Osteoblast (primary cell): ENCODE data around the gene SESN2. TPM values are rescaled to one million over a fixed set of nuclear protein-coding genes. Genes with fewer than 3 reads are reported as not detected.

Source experiments
- DNase-seq: peaks from one replicate; pipeline ENCODE4 v3.0.0; 2011; ENCODE audit warnings: low spot score, mixed read lengths; ENCODE audit not compliant: insufficient read length; ENCODE audit errors: missing footprints
- H2AFZ ChIP-seq: 2 replicates; pipeline ENCODE4 v1.6.0; 2011; ENCODE audit warnings: mild to moderate bottlenecking, low read length
- H3K27ac ChIP-seq: 2 replicates; pipeline ENCODE4 v1.5.1; 2011; ENCODE audit warnings: mild to moderate bottlenecking, low read depth, low read length, moderate library complexity
- H3K27me3 ChIP-seq: 2 replicates; pipeline ENCODE4 v1.6.0; 2012; ENCODE audit warnings: mild to moderate bottlenecking, control low read depth, inconsistent platforms, low read length, moderate library complexity; ENCODE audit not compliant: insufficient read depth
- H3K36me3 ChIP-seq: 2 replicates; pipeline ENCODE4 v1.5.1; 2011; ENCODE audit warnings: mild to moderate bottlenecking, low read length, control low read depth, moderate library complexity; ENCODE audit not compliant: insufficient read depth
- H3K4me1 ChIP-seq: 2 replicates; pipeline ENCODE4 v1.5.1; 2011; ENCODE audit warnings: mild to moderate bottlenecking, low read length, control low read depth, moderate library complexity; ENCODE audit not compliant: insufficient read depth
- H3K4me2 ChIP-seq: 2 replicates; pipeline ENCODE4 v1.6.0; 2011; ENCODE audit warnings: mild to moderate bottlenecking, low read length; ENCODE audit not compliant: insufficient read depth
- H3K4me3 ChIP-seq: fragments of 200-600 bp; sonication (generic); 3 replicates; pipeline ENCODE4 v1.5.1; 2012; ENCODE audit warnings: mild to moderate bottlenecking, low read length, inconsistent platforms; ENCODE audit not compliant: insufficient read depth
- H3K79me2 ChIP-seq: 2 replicates; pipeline ENCODE4 v1.6.0; 2012; ENCODE audit warnings: mild to moderate bottlenecking, low read length, control low read depth, inconsistent platforms; ENCODE audit not compliant: insufficient read depth
- H3K9me3 ChIP-seq: 2 replicates; pipeline ENCODE4 v1.5.1; 2011; ENCODE audit warnings: low read depth, low read length, control low read depth
- H4K20me1 ChIP-seq: 2 replicates; pipeline ENCODE4 v1.6.0; 2012; ENCODE audit warnings: mild to moderate bottlenecking, low read length, control low read depth; ENCODE audit not compliant: insufficient read depth
- total RNA-seq: library from RNA; depleted of rRNA; stranded (reverse); fragments of >200 nt; gene quantifications from 2 replicates; pipeline ENCODE4 v1.2.3, GENCODE V29; 2012
- TF ChIP-seq, protein P1 (sequence below): IDR thresholded peaks from 2 replicates; pipeline ENCODE4 v1.5.1; 2011; ENCODE audit warnings: mild to moderate bottlenecking, low read depth, low read length, moderate library complexity; ENCODE audit errors: extremely low read depth

SESN2 gene
- total RNA-seq, 1 donor, result 59.7 TPM

DNA sequence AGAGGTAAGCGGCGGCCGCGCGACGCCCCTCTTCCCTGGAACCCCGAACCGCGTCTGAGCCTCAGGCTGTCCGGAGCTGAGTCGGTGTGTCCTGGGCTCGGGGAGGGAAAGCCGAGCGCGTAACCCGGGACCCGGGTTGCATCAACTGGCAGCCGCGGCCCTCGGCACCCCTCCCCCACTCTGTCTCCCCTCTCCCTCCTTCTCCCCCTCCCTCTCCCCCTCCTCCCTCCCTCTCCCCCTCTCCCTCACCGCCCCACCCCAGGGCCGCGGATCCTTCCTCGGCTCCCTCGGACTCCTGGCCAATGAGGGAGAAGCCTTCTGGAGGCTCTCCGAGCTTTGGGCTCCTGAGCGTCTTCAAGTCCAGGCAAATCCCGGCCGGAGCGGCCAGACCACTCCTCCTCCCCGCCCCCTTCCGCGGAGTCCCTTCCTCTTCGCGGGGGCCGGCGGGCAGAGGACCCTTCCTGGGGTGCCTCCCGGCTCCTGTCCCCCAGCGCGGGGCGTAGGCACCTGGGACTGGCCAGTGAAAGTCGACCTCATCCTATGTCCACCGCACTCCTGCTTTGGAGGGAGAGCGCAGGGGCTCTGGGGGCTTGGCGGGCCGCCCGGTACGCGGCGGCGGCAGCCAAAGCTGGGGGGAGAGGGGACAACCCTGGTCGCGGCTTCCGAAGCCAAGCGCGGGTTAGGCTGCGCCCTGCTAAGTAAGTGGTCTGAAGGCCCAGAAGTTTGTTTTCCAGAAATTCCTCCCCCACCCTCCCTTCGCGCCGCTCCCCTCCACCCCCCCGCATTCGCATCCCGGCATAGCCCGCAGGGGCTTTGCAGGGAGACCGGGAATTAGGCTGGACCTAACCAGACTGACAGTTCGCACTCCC is 850 bp downstream of the SESN2 start:
- Histone ChIP-seq H3K36me3 (no peaks in the 10 kb centered on the region), H4K20me1 (peaks cover 42% of the 10 kb centered on the region)

GRCh38 chr1:28260803-28261174 is 1.5 kb downstream of the SESN2 start:
- Histone ChIP-seq H3K4me2 (peak overlapping the region; percentile 83), H3K4me1 (peaks cover 25% of the 10 kb centered on the region), H4K20me1 (peaks cover 43% of the 10 kb centered on the region), H3K79me2 (peaks cover 63% of the 10 kb centered on the region), H3K27me3 (no peaks in the 10 kb centered on the region), H2AFZ (no peak overlapping the region), H3K36me3 (no peaks in the 10 kb centered on the region), H3K9me3 (no peaks in the 10 kb centered on the region), H3K27ac (no peak overlapping the region), H3K4me3 (peak overlapping the region; percentile 93)
- no peak for DNase-seq
- TF ChIP-seq, protein P1, sequence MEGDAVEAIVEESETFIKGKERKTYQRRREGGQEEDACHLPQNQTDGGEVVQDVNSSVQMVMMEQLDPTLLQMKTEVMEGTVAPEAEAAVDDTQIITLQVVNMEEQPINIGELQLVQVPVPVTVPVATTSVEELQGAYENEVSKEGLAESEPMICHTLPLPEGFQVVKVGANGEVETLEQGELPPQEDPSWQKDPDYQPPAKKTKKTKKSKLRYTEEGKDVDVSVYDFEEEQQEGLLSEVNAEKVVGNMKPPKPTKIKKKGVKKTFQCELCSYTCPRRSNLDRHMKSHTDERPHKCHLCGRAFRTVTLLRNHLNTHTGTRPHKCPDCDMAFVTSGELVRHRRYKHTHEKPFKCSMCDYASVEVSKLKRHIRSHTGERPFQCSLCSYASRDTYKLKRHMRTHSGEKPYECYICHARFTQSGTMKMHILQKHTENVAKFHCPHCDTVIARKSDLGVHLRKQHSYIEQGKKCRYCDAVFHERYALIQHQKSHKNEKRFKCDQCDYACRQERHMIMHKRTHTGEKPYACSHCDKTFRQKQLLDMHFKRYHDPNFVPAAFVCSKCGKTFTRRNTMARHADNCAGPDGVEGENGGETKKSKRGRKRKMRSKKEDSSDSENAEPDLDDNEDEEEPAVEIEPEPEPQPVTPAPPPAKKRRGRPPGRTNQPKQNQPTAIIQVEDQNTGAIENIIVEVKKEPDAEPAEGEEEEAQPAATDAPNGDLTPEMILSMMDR, result no peak

More for the DNA sequence above, 850 bp downstream of the SESN2 start:
- Histone ChIP-seq H3K4me1 (peaks cover 25% of the 10 kb centered on the region), H2AFZ (peak overlapping the region; percentile 47), H3K4me3 (peak overlapping the region; percentile 93), H3K27ac (peak overlapping the region; percentile 89), H3K79me2 (peaks cover 57% of the 10 kb centered on the region), H3K4me2 (peak overlapping the region; percentile 83), H3K9me3 (no peaks in the 10 kb centered on the region), H3K27me3 (no peaks in the 10 kb centered on the region)
- TF ChIP-seq, protein P1, result no peak
- DNase-seq, result peak; percentile 93

DNA sequence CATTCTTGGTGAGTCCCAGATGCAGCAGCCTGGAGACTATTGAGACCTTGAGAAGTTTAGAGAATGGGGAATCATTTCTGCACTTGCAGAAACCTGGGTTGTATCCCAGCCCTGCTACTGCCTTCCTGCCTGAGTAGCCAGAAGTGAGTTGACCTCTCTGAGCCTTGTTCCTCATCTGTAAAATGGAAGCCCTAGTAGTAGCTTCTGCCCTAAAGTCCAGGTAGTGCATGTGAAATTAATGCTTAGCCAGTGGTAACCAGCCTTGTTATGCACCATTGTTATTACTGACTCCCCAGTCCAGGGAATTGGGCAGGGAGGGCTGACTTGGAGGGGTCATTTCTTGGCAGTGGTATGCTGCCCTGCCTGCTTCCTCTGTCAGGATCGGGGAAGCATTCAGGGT is 5.6 kb downstream of the SESN2 start:
- TF ChIP-seq, protein P1, result no peak
- peaks cover 75% of the 10 kb centered on the region for H4K20me1 ChIP-seq

DNA sequence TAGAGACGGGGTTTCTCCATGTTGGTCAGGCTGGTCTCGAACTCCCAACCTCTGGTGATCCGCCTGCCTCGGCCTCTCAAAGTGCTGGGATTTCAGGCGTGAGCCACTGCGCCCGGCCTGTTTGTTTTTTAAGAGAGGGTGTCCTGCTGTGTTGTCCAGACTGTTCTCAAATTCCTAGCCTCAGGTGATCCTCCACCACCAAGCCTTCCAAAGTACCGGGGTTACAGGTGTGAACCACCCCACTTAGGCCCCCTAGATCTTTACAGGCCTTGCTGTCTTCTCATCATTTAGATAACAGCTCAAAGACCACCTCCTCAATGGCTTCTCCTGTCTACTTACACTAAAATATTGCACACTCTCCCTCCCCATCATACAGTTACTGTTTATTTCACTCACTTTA is 6.3 kb downstream of the SESN2 start:
- no peak overlapping the region for H3K4me3 ChIP-seq
- H3K4me1 ChIP-seq, result peaks cover 15% of the 10 kb centered on the region
- H3K27me3 ChIP-seq, result no peaks in the 10 kb centered on the region
- DNase-seq, result no peak
- H2AFZ ChIP-seq, result no peak overlapping the region
- TF ChIP-seq, protein P1, result no peak
- H3K9me3 ChIP-seq, result no peaks in the 10 kb centered on the region
- peaks cover 77% of the 10 kb centered on the region for H4K20me1 ChIP-seq
- no peak overlapping the region for H3K27ac ChIP-seq
- no peaks in the 10 kb centered on the region for H3K36me3 ChIP-seq
- H3K4me2 ChIP-seq, result no peak overlapping the region
- peaks cover 96% of the 10 kb centered on the region for H3K79me2 ChIP-seq

More for the DNA sequence above, 5.6 kb downstream of the SESN2 start:
- Histone ChIP-seq H3K27me3 (no peaks in the 10 kb centered on the region), H3K79me2 (peaks cover 98% of the 10 kb centered on the region), H3K4me3 (no peak overlapping the region), H3K9me3 (no peaks in the 10 kb centered on the region), H3K4me2 (no peak overlapping the region), H2AFZ (no peak overlapping the region), H3K27ac (no peak overlapping the region), H3K4me1 (peaks cover 15% of the 10 kb centered on the region), H3K36me3 (no peaks in the 10 kb centered on the region)
- no peak for DNase-seq
